Erythroblast (primary cell): ENCODE results near the gene ARHGEF10L.

Experiments
- GATA1 ChIP-seq: IDR thresholded peaks from 2 replicates; pipeline ENCODE4 v1.6.1; 2011; ENCODE audit warnings: low read depth, mild to moderate bottlenecking, control low read depth, low read length, moderate library complexity
- POLR2A ChIP-seq: IDR thresholded peaks from 2 replicates; pipeline ENCODE4 v1.6.1; 2011; ENCODE audit warnings: mild to moderate bottlenecking, low read length

DNA sequence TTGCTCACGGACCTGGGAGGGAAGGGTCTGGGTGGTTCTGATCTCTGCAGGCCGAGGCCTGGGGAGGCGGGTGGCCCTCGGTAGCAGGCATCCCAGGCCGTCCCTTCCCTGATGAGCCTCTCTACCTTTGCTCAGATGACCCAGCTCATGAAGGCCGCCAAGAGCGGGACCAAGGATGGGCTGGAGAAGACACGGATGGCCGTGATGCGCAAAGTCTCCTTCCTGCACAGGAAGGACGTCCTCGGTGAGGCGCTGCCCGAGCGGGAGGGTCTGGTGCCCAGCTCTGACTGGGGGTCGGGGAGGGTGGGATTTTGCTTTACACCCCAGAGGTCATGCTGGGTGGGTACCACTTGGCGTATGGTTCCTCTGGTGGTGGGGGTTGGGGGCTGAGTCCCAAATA, 76.5 kb downstream of the ARHGEF10L start:
- no peak for TF ChIP-seq POLR2A
- no peak for TF ChIP-seq GATA1
